HG02763 (cell line): ENCODE results near the gene KARS1.

ENCODE experiments used
- ATAC-seq: cut with Tn5 transposase; IDR thresholded peaks from one replicate; pipeline ENCODE4 v1.9.1; 2021; ENCODE audit warnings: mild to moderate bottlenecking, moderate library complexity; ENCODE audit not compliant: unreplicated experiment

The KARS1 gene

GRCh38 chr16:75647492-75648264 is at the start of gene KARS1, which contains the start of gene TERF2IP:
TSS of gene KARS1 (minus strand) at chr16:75647665. CDS start at chr16:75647639, 26 bp downstream.
TSS of gene TERF2IP (plus strand) at chr16:75647773. CDS start at chr16:75647883, 110 bp downstream.
- peak; percentile 85 for ATAC-seq

GRCh38 chr16:75695708-75696107 is 48.2 kb upstream of the KARS1 start:
- no peak for ATAC-seq

GRCh38 chr16:75687361-75687760 is 39.9 kb upstream of the KARS1 start:
- no peak for ATAC-seq

- ATAC-seq: no peak
Measured at GRCh38 chr16:75682308-75682707, 34.8 kb upstream of the KARS1 start.

- ATAC-seq: no peak
Measured at GRCh38 chr16:75679366-75679765, 31.9 kb upstream of the KARS1 start.

- no peak for ATAC-seq
Measured at GRCh38 chr16:75676909-75677308, 29.4 kb upstream of the KARS1 start, which contains the start of gene CPHXL2. TSS of gene CPHXL2 (minus strand) at chr16:75677009. CDS start at chr16:75676999, 10 bp downstream.

- ATAC-seq: no peak
Measured at GRCh38 chr16:75667503-75667902, 20.0 kb upstream of the KARS1 start.

- ATAC-seq: no peak
Measured at GRCh38 chr16:75660726-75661302, 13.3 kb upstream of the KARS1 start.

- no peak for ATAC-seq
Measured at GRCh38 chr16:75660321-75660720, 12.9 kb upstream of the KARS1 start.

GRCh38 chr16:75658175-75658574 is 10.7 kb upstream of the KARS1 start:
- no peak for ATAC-seq

GRCh38 chr16:75653922-75654321 is 6.5 kb upstream of the KARS1 start:
- no peak for ATAC-seq

GRCh38 chr16:75648265-75649076 is 1.0 kb upstream of the KARS1 start:
- peak; percentile 28 for ATAC-seq

- ATAC-seq: peak; percentile 18
Measured at GRCh38 chr16:75647112-75647491, 363 bp downstream of the KARS1 start.

GRCh38 chr16:75644240-75645012 is 3.0 kb downstream of the KARS1 start:
- ATAC-seq: no peak

GRCh38 chr16:75640598-75640997 is 6.9 kb downstream of the KARS1 start:
- ATAC-seq: no peak

- ATAC-seq: no peak
Measured at GRCh38 chr16:75635036-75635435, 12.4 kb downstream of the KARS1 start.

GRCh38 chr16:75632857-75633256 is 14.6 kb downstream of the KARS1 start:
- ATAC-seq: no peak

- ATAC-seq: no peak
Measured at GRCh38 chr16:75630052-75630451, 17.4 kb downstream of the KARS1 start.

- ATAC-seq: no peak
Measured at GRCh38 chr16:75629132-75629531, 18.3 kb downstream of the KARS1 start.

- no peak for ATAC-seq
Measured at GRCh38 chr16:75628351-75628750, 19.1 kb downstream of the KARS1 start.

- ATAC-seq: no peak
Measured at GRCh38 chr16:75627851-75628250, 19.6 kb downstream of the KARS1 start.
